RWPE2 (cell line): ENCODE data around the gene TBC1D20.

ENCODE experiments used
- ATAC-seq: fragments of 200-7000 bp; cut with Tn5 transposase; 3 replicates; pipeline ENCODE4 v1.9.1; 2021; ENCODE audit warnings: low read depth
- DNase-seq: peaks from one replicate; pipeline ENCODE4 v3.0.0-alpha.2; 2020; ENCODE audit warnings: low spot score
- H3K27ac ChIP-seq: fragments of 450-650 bp; 2 replicates; pipeline ENCODE4 v1.5.1; 2017; ENCODE audit warnings: mild to moderate bottlenecking; ENCODE audit not compliant: poor library complexity, severe bottlenecking
- H3K27me3 ChIP-seq: fragments of 250-450 bp; sonication (Bioruptor Pico); 2 replicates; pipeline ENCODE4 v1.5.1; 2021; ENCODE audit warnings: mild to moderate bottlenecking, moderate library complexity; ENCODE audit not compliant: insufficient read depth, poor library complexity, severe bottlenecking
- H3K36me3 ChIP-seq: fragments of 250-450 bp; sonication (Bioruptor Pico); 2 replicates; pipeline ENCODE4 v1.5.1; 2020; ENCODE audit warnings: low read depth, mild to moderate bottlenecking, moderate library complexity
- H3K4me1 ChIP-seq: fragments of 250-450 bp; sonication (Bioruptor Pico); 2 replicates; pipeline ENCODE4 v1.5.1; 2021; ENCODE audit warnings: mild to moderate bottlenecking, moderate library complexity; ENCODE audit not compliant: insufficient read depth, poor library complexity, severe bottlenecking
- H3K4me3 ChIP-seq: fragments of 250-450 bp; sonication (Bioruptor Pico); 2 replicates; pipeline ENCODE4 v1.5.1; 2021; ENCODE audit warnings: mild to moderate bottlenecking, moderate library complexity; ENCODE audit not compliant: severe bottlenecking
- H3K9me3 ChIP-seq: fragments of 250-450 bp; sonication (Bioruptor Pico); 2 replicates; pipeline ENCODE4 v1.5.1; 2021; ENCODE audit warnings: mild to moderate bottlenecking, moderate library complexity; ENCODE audit not compliant: severe bottlenecking
- CTCF ChIP-seq: fragments of 450-650 bp; IDR thresholded peaks from one replicate; pipeline ENCODE4 v1.5.1; 2017; ENCODE audit warnings: mild to moderate bottlenecking, moderate library complexity; ENCODE audit not compliant: poor library complexity, severe bottlenecking

TBC1D20 gene

GRCh38 chr20:412081-412480, 50.3 kb downstream of the TBC1D20 start:
- Histone ChIP-seq H3K9me3 (no peaks in the 10 kb centered on the region), H3K4me3 (no peak overlapping the region)
- no peak for DNase-seq

GRCh38 chr20:409697-410559, 52.4 kb downstream of the TBC1D20 start:
- no peaks in the 10 kb centered on the region for H3K9me3 ChIP-seq
- peaks cover 59% of the 10 kb centered on the region for H3K36me3 ChIP-seq
- peak overlapping the region; percentile 96 for H3K27ac ChIP-seq
- H3K4me3 ChIP-seq = peak overlapping the region; percentile 81
- peaks cover 25% of the 10 kb centered on the region for H3K4me1 ChIP-seq
- no peak for ATAC-seq
- no peaks in the 10 kb centered on the region for H3K27me3 ChIP-seq
- no peak for DNase-seq
- no peak for TF ChIP-seq CTCF

More at GRCh38 chr20:412081-412480, 50.3 kb downstream of the TBC1D20 start:
- Histone ChIP-seq H3K36me3 (peaks cover 78% of the 10 kb centered on the region), H3K27ac (no peak overlapping the region), H3K4me1 (peaks cover 21% of the 10 kb centered on the region), H3K27me3 (no peaks in the 10 kb centered on the region)
- no peak for TF ChIP-seq CTCF
- ATAC-seq = no peak

GRCh38 chr20:408843-409696, 53.3 kb downstream of the TBC1D20 start:
- no peak for DNase-seq
- TF ChIP-seq CTCF = no peak
- H3K4me1 ChIP-seq = peaks cover 25% of the 10 kb centered on the region
- peak overlapping the region; percentile 96 for H3K27ac ChIP-seq
- ATAC-seq = peak; percentile 3; the same call in 1 of the 3 replicates
- peak overlapping the region; percentile 81 for H3K4me3 ChIP-seq
- no peaks in the 10 kb centered on the region for H3K27me3 ChIP-seq
- H3K9me3 ChIP-seq = no peaks in the 10 kb centered on the region
- H3K36me3 ChIP-seq = peaks cover 51% of the 10 kb centered on the region

GRCh38 chr20:407953-408842, 54.1 kb downstream of the TBC1D20 start, which contains the start of gene RBCK1:
Gene RBCK1 (plus strand): TSS chr20:408299. CDS start chr20:408758, 459 bp downstream.
- H3K4me3 ChIP-seq = peak within 1 kb of the TSS; percentile 81
- H3K27ac ChIP-seq = peak within 1 kb of the TSS; percentile 96
- peaks cover 2% of the 10 kb centered on the region for H3K9me3 ChIP-seq
- TF ChIP-seq CTCF = no peak
- H3K4me1 ChIP-seq = peaks cover 25% of the 10 kb centered on the region
- DNase-seq = no peak
- ATAC-seq = peak; percentile 64
- no peaks in the 10 kb centered on the region for H3K27me3 ChIP-seq
- H3K36me3 ChIP-seq = peaks cover 42% of the 10 kb centered on the region
